ENCODE results near the gene IMP3.
"Not testable (repeated sequence)": the region's sequence is repeated elsewhere in the genome, so short reads cannot be mapped to it uniquely, and the experiment has no call there.

IMP3 gene, protein sequence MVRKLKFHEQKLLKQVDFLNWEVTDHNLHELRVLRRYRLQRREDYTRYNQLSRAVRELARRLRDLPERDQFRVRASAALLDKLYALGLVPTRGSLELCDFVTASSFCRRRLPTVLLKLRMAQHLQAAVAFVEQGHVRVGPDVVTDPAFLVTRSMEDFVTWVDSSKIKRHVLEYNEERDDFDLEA

GRCh38 chr15:75639709-75640482, at the start of gene IMP3:
IMP3 (minus strand) TSS chr15:75640224; CDS start chr15:75640168, 56 bp downstream.
- peak; percentile 93 to 95 for DNase-seq

GRCh38 chr15:75689429-75689828, 49.4 kb upstream of the IMP3 start:
- DNase-seq: not testable (repeated sequence)

- no peak for DNase-seq
These were observed 48.8 kb upstream of the IMP3 start for GRCh38 chr15:75688831-75689230.

DNA sequence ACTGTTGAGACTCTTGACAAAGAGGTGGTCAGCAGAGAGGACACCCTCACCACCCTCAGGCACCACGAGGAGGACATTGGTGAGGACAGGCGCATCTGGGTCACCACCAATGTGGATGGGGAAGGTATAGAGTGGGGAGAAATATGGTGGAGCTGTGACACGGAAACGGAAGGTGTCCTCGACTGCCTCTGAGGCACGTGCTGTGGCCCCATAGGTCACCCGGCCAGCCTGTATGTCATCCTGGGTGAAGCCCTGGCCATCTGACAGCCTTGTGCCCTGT, 48.2 kb upstream of the IMP3 start:
- DNase-seq: no peak

DNA sequence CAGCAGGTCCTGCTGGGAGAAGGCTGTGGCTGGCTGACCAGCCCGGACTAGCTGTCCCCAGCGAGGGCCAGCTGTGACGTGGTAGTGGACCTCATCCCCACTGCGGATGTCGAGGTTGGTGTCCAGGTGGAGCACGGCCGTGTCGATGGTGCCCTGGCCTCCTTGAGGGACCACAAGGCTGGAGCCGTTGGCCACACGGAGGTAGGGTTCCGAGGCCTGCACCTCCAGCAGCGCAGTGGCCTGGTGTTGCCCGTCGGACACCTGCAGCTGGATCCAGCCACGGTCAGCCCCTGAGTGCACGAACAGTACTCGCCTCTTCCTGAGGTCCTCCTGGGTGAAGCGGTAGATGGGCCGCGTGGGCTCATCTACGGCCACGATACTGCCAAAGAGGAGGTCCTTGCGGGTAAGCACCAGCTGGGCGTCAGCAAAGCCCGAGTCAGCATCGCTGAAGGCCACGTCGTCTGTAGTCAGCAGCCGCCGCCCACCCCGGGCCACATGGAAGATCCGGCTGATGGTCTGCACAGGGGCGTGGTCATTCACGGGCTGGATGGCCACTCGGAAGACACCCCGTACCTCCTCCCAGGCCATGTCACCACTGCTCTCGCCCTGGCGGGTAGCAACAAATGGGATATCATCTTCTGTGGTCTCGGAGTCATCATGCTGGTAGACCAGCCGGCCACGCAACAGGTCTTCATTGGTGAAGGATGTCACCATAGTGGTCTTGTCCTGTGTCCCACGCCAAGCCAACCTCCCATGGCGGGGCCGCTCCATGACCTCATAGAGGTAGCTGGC, 47.7 kb upstream of the IMP3 start:
- no peak for DNase-seq

DNA sequence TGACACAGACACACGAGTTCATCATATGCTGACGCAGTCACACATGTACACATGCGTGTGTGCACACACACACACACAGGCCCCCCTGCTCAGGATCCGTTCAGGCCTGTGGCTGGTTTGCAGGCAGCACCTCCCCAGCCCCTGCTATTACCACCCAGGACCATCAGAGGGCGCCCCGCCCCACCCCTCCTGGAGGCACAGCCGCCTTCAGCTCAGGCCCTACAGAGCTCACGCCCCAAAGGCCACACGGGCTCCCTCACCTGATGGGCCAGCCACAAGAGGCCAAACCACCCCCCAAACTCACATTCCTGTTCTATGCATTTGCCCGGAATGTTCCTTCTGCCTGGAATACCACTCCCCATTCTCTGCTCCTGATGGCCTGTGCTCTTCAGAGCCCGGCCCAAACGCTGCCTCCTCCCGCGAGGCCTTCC, 46.2 kb upstream of the IMP3 start:
- peak; percentile 78 to 81 for DNase-seq

GRCh38 chr15:75685195-75685594, 45.2 kb upstream of the IMP3 start:
- DNase-seq: no peak

DNA sequence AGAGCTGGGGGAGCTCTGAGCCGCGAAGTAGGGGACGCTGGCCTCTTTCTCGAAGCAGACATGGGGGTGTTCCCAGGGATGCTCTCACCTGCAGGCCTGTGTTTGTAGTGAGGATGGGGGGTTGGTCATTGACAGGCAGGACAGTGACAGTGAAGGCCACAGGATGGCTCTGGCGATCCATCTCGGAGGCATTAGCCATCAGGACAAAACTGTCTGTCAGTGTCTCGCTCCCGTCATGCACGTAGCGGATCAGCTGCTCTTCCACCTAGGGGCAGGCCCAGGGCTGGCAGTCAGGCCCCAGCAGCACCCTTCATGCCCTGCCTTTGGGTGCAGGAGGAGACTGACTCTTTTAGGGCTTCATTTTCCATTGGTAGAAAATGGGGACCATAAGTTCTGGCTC, 44.6 kb upstream of the IMP3 start:
- DNase-seq: no peak

DNA sequence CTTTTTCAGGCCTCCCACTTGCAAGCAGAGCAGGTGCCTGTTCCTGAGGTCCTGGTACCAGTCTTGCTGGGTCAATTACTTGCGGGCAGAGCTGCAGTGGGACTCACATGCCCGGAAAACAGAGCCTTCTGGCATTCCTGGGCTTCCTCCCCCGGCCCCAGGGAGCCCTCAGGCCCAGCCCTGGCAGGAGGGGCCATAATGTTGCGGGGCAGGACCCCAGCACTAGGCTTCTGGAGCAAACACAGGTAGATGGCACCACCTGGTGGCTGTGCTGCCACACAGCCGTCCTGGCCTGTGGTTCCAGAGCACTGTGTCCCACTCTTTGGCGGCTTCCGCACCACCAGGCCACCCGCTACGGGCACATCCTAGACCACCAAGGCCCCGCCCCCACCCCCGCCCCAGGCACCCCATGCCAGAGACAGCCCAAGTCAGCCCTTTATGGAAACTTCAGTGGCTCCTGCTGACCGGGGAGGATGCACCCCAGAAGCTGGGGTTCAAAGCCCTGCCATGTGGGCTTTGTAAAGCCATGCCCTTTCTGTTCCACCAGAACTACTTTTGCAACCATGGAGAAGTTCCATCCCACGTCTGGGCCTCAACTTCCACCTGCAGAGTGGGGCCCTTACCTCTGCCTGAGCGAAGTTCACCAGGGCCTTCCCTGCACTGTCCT, 43.8 kb upstream of the IMP3 start:
- peak; percentile 65 to 66 for DNase-seq

- no peak for DNase-seq
These were observed 42.4 kb upstream of the IMP3 start for GRCh38 chr15:75682181-75683135.

- no peak for DNase-seq
These were observed 40.2 kb upstream of the IMP3 start for GRCh38 chr15:75680007-75680789.

DNA sequence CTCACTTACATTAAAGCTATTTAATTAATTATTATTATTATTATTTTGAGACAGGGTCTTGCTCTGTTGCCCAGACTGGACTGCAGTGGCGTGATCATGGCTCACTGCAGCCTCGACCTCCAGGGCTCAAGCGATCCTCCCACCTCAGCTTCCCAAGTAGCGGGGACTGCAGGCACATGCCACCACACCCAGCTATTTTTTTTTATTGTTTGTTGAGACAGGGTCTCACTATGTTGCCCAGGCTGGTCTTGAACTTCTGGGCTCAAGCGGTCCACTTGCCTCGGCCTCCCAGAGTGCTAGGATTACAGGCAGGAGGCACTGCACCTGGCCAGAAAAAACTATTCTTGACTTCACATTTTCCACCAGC, 38.3 kb upstream of the IMP3 start:
- DNase-seq: not testable (repeated sequence)

DNA sequence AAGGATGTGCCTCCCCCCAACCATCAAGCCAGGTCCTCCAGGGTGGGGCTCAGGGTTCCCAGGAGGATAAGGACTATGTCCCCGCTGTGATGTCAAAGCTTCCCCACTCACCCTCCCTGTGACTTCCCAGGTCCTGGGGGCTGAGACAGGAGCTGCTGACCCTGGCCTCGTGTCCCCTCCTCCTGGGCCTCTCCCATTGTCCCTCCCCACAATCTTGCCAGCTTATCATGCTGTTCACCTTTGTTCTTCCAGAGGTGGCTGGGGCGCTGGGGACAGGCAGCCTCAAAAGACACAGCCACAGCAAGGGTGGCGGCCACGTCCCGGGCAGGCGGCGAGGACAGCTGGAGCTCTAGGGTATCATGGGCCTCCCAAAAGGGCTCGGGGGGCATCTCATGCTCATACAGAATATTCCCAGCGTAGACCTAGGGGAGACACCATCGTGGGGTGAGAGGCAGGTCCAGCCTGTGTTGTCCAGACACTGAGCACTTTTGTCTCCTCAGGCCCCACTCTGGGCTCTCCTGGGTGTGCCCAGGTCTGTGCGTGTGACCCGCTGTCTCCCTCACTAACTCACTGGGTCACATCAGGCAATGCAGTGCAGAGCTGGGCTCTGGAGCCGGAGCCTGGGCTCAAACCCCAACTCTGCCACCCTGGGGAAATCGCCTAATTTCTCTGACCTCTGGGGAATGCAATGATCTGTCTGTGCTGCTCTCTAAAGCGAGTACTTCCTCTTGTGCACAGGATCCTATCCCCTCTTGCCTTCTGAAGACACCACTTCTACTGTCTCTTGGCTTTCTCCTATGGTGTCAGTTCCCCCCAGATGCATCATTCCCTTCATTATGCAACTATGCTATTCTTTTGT, 37.7 kb upstream of the IMP3 start:
- DNase-seq: no peak

DNA sequence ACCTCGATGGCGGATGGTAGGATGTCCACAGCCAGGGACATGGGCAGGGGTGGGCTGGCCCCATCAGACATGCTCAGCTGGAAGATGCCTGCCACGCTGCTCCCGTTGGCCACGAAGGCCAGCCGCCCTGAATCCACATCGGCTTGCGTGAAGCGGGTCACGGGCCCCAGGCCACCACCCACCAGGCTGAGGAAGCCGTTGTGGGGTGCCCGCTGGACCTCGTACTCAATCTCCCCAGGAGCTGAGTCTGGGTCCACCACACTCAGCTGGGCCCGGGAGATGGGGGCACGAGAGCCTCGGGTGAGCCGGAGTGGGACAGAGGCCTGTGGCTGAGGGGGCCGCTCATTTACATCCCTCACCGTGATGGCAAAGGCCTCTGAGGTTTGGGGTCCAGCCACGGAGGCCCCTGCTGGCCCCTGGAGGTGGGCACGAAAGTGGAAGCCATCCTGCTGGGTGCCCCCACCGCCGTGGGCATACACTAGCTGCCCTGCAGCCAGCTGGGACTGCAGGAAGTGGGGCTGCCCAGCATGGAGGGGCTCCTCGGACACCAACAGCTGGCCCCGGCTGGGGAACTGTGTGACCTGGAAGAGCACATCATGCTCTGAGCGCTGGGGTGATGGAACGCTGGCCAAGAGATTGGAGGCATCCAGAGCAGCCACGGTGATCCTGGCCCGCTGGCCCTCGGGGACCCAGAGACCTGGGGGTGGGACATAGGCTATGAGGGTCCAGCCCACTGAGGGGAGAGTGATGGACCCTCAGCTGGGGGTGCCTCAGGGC, 36.9 kb upstream of the IMP3 start:
- DNase-seq: no peak

DNA sequence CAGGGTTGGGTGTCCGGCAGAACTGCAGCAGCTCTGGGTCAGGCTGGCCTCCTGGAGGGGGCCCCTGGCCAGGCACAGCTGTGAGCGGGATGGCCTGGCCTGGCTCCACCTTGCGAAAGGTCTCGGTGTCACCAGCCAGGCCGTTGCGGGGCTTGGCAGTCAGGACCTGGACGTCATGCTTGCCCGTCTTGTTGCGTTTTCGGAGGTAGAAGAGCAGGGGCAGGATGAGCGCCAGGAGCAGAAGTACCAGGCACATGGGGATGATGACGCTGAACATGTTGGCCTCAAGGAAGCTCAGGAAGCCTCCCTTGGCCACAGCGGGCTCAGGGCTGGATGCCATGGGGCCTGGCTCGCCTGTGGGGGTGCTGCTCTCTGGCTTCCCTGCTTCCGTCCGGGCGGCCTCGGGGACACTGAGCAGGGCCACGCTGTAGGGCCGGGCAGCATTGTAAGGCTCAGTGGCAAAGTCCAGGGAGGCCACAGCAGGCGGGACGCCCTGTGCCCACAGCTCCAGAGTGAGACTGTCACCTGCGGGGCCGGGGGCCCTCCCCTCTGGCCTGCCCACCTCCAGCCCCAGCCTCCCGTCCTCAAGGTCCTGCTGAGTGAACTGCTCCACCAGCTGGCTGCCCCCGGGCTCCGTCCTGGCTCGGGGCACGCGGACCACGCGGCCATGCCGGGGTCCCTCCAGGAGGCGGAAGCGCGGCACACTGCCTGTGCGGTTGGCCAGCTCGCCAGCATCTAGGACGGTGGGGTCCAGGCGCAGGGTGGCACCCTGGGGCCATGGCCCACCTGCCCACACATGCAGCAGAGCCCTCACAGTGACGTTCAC, 35.8 kb upstream of the IMP3 start:
- DNase-seq: no peak

DNA sequence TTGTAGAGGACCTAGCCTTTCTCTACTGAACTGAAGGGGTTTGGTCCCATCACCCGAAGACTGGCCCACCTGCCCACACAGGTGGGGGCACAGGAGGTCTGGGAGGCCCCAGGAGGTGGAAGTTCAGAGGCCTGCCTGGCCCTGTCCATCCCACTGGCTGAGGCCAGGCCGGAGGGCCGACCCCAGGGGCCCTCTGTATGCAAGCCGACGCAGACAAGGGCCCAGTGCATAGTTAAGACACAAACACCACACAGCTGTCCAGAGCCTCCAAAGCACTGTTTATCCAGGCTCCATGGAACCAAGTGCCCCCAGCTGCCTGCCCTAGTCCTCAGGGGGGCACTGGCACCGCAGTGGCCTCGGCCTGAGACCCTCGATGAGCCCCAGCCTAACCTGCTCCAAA, 34.3 kb upstream of the IMP3 start:
- no peak for DNase-seq

DNA sequence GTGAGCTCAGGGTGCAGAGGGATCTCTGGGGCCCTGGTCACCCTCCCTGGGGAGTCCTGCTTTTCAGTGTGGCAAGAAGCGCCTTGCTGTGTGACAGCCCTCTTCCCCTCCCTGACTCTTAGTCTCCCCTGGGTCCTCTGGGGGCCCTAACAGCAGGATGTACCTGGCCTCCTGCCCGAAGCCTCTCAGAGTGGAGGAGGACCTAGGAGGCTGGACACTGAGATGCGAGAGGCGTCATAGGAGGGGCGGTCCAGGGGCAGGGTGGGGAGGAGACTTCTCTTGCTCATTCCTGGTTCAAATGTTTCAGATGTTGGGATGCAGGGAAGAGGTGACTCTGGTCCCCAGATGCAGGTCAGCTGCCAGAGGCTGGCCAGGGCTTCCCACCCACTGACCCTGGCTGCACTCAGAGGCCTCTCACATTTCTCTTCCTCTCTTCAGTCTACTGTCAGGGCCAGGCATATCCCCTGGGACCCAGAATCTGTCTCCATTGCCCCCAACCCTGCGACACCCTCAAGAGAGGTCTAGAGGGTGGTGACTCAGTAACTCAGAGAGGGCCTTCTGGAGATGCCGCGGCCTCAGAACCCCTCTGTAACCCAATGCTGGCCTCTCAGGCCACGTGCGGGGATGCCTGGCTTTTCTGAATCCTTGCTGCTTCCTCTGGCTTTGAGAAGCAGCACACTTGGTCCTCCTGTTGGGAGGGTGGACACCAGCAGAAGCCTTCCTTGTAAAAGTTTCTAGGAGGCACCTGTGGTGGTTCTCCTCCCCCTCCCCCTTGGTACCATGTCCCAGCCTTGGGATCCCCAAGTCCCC, 33.6 kb upstream of the IMP3 start:
- no peak for DNase-seq

All from CD4-positive, alpha-beta T cell treated with Interleukin-4 for 1 hour (primary cell).